Measurements from ENCODE around the gene WAC.

GRCh38 chr10:28633750-28634149 lies 100.8 kb downstream of the WAC start:
- TF ChIP-seq CTCF (conservative IDR thresholded peaks at IDR 0.05; ENCODE audit: low read length), result no peak
- no peak for TF ChIP-seq EZH2phosphoT487 (IDR thresholded peaks at IDR 0.05; ENCODE audit: borderline replicate concordance, low read depth, low read length)
